Esophagus squamous epithelium (tissue), 4 donors: ENCODE data around the gene PPP2R5C.

Experiments
- POLR2A ChIP-seq, 4 donors: fragments of 450-650 bp; IDR thresholded peaks; one replicate each; pipeline ENCODE4 v1.6.1; 2017; ENCODE audit warnings: antibody characterized with exemption in 4 of 4, mild to moderate bottlenecking in 4 of 4, moderate library complexity in 3 of 4
- TF ChIP-seq, protein P1 (sequence below), 6 experiments: fragments of 450-650 bp in 4 of 6; fragments of 200-600 bp in 2 of 6; sonication (generic) in 2 of 6; IDR thresholded peaks; one replicate each; pipeline ENCODE4 v1.5.1; 2016 to 2019; ENCODE audit warnings: antibody characterized with exemption in 6 of 6, mild to moderate bottlenecking in 4 of 6, moderate library complexity in 4 of 6

- TF ChIP-seq, protein P1, sequence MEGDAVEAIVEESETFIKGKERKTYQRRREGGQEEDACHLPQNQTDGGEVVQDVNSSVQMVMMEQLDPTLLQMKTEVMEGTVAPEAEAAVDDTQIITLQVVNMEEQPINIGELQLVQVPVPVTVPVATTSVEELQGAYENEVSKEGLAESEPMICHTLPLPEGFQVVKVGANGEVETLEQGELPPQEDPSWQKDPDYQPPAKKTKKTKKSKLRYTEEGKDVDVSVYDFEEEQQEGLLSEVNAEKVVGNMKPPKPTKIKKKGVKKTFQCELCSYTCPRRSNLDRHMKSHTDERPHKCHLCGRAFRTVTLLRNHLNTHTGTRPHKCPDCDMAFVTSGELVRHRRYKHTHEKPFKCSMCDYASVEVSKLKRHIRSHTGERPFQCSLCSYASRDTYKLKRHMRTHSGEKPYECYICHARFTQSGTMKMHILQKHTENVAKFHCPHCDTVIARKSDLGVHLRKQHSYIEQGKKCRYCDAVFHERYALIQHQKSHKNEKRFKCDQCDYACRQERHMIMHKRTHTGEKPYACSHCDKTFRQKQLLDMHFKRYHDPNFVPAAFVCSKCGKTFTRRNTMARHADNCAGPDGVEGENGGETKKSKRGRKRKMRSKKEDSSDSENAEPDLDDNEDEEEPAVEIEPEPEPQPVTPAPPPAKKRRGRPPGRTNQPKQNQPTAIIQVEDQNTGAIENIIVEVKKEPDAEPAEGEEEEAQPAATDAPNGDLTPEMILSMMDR (IDR thresholded peaks at IDR 0.05) = no peak
- no peak for TF ChIP-seq POLR2A (IDR thresholded peaks at IDR 0.05)
Observed at GRCh38 chr14:101763941-101764709, 2.6 kb downstream of the PPP2R5C start.
